HG02870 (cell line): Measurements from ENCODE around the gene KCNB1.
"Not testable (repeated sequence)": the region's sequence is repeated elsewhere in the genome, so short reads cannot be mapped to it uniquely, and the experiment has no call there.

Experiments
- ATAC-seq: cut with Tn5 transposase; IDR thresholded peaks from one replicate; pipeline ENCODE4 v1.9.1; 2021; ENCODE audit warnings: mild to moderate bottlenecking, moderate library complexity; ENCODE audit not compliant: unreplicated experiment

Gene KCNB1

GRCh38 chr20:49412254-49412653, 70.2 kb downstream of the KCNB1 start:
- no peak for ATAC-seq

- no peak for ATAC-seq
These were observed 71.1 kb downstream of the KCNB1 start for GRCh38 chr20:49411221-49411925.

GRCh38 chr20:49409975-49410621, 72.4 kb downstream of the KCNB1 start:
- not testable (repeated sequence) for ATAC-seq

- no peak for ATAC-seq
These were observed 73.0 kb downstream of the KCNB1 start for GRCh38 chr20:49409302-49409974.

GRCh38 chr20:49408509-49409104, 73.9 kb downstream of the KCNB1 start:
- no peak for ATAC-seq

GRCh38 chr20:49406666-49407065, 75.8 kb downstream of the KCNB1 start:
- no peak for ATAC-seq

GRCh38 chr20:49405696-49406095, 76.8 kb downstream of the KCNB1 start:
- ATAC-seq, result no peak

- ATAC-seq, result no peak
These were observed 77.3 kb downstream of the KCNB1 start for GRCh38 chr20:49405062-49405683.

GRCh38 chr20:49404461-49404860, 78.0 kb downstream of the KCNB1 start:
- no peak for ATAC-seq

- no peak for ATAC-seq
These were observed 78.6 kb downstream of the KCNB1 start for GRCh38 chr20:49403911-49404310.

- ATAC-seq, result no peak
These were observed 79.5 kb downstream of the KCNB1 start for GRCh38 chr20:49403012-49403411.

- ATAC-seq, result no peak
These were observed 81.6 kb downstream of the KCNB1 start for GRCh38 chr20:49400904-49401303.

GRCh38 chr20:49400410-49400809, 82.1 kb downstream of the KCNB1 start:
- no peak for ATAC-seq

- no peak for ATAC-seq
These were observed 83.1 kb downstream of the KCNB1 start for GRCh38 chr20:49399329-49399728.

GRCh38 chr20:49398401-49399144, 83.9 kb downstream of the KCNB1 start:
- no peak for ATAC-seq

GRCh38 chr20:49397525-49397924, 84.9 kb downstream of the KCNB1 start:
- ATAC-seq, result no peak

- no peak for ATAC-seq
These were observed 86.2 kb downstream of the KCNB1 start for GRCh38 chr20:49396230-49396629.

- no peak for ATAC-seq
These were observed 86.8 kb downstream of the KCNB1 start for GRCh38 chr20:49395659-49396058.

GRCh38 chr20:49395183-49395582, 87.3 kb downstream of the KCNB1 start:
- ATAC-seq, result no peak

- ATAC-seq, result no peak
These were observed 87.7 kb downstream of the KCNB1 start for GRCh38 chr20:49394757-49395156.

GRCh38 chr20:49394264-49394663, 88.2 kb downstream of the KCNB1 start:
- no peak for ATAC-seq
